Measurements from ENCODE around the gene SPAG16. TPM values are rescaled to one million over a fixed set of nuclear protein-coding genes. Genes with fewer than 3 reads are reported as not detected.

Gene SPAG16
- total RNA-seq, 4 donors from 2014 or later: 25.5 to 42.7 (median 27.8) TPM

DNA sequence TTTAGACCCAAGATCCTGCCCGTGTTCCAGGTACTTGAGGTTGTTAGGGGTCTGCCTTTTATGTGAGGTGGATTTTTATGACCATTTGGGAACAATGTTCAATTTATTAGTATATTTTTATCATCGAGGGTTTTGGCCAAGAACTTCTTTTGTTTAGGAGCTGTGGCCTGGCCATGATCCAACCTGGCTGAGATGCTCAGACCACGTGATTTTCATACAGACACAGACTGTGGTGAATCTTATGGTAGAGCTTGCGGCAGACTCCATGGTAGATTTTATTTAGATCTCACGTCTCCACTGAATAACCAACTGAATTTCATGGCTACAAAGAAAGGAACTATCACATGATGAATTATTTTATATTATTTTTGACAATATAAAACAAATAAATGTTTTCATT, 721.1 kb downstream of the SPAG16 start:
- DNase-seq (ENCODE audit: low spot score in 2 of 2): no peak
- TF ChIP-seq EP300 (IDR thresholded peaks at IDR 0.05) (no peak), POLR2A (IDR thresholded peaks at IDR 0.05) (no peak), CTCF (IDR thresholded peaks at IDR 0.05) (no peak)
- H3K36me3 ChIP-seq: no peaks in the 10 kb centered on the region
- H3K9me3 ChIP-seq: peaks cover 0 to 3% (median 0%) of the 10 kb centered on the region in 4 donors
- H3K4me1 ChIP-seq: no peaks in the 10 kb centered on the region
- no peaks in the 10 kb centered on the region for H3K27me3 ChIP-seq
- 50 to 54% methylated on average over 5 of the region's 5 CpGs for WGBS, 2 donors
- no peak overlapping the region for H3K27ac ChIP-seq
- no peak overlapping the region for H3K4me3 ChIP-seq

GRCh38 chr2:214006601-214007000, 722.3 kb downstream of the SPAG16 start:
- Histone ChIP-seq H3K36me3 (no peaks in the 10 kb centered on the region), H3K27ac (no peak overlapping the region), H3K4me1 (no peaks in the 10 kb centered on the region), H3K4me3 (no peak overlapping the region), H3K9me3 (peaks cover 0 to 3% (median 0%) of the 10 kb centered on the region in 4 donors), H3K27me3 (no peaks in the 10 kb centered on the region)
- no peak for DNase-seq (ENCODE audit: low spot score in 2 of 2)
- 58 to 71% methylated on average over 2 of the region's 2 CpGs for WGBS, 2 donors
- TF ChIP-seq POLR2A (IDR thresholded peaks at IDR 0.05): no peak
- TF ChIP-seq EP300 (IDR thresholded peaks at IDR 0.05): no peak
- no peak for TF ChIP-seq CTCF (IDR thresholded peaks at IDR 0.05)

GRCh38 chr2:214011676-214012075, 727.4 kb downstream of the SPAG16 start:
- DNase-seq (ENCODE audit: low spot score in 2 of 2): no peak
- H3K27me3 ChIP-seq: no peaks in the 10 kb centered on the region
- TF ChIP-seq CTCF (IDR thresholded peaks at IDR 0.05) (no peak), POLR2A (IDR thresholded peaks at IDR 0.05) (no peak), EP300 (IDR thresholded peaks at IDR 0.05) (no peak)
- peaks cover 0 to 3% (median 0%) of the 10 kb centered on the region in 4 donors for H3K9me3 ChIP-seq
- H3K27ac ChIP-seq: no peak overlapping the region
- no peaks in the 10 kb centered on the region for H3K36me3 ChIP-seq
- WGBS, 2 donors: 79 to 82% methylated on average over 3 of the region's 3 CpGs
- no peaks in the 10 kb centered on the region for H3K4me1 ChIP-seq
- no peak overlapping the region for H3K4me3 ChIP-seq

GRCh38 chr2:214014551-214015220, 730.4 kb downstream of the SPAG16 start:
- WGBS, 2 donors: 84 to 89% methylated on average over 7 of the region's 7 CpGs
- Histone ChIP-seq H3K4me3 (no peak overlapping the region), H3K27ac (no peak overlapping the region), H3K9me3 (no peaks in the 10 kb centered on the region), H3K27me3 (no peaks in the 10 kb centered on the region), H3K4me1 (peaks cover 0 to 9% (median 3%) of the 10 kb centered on the region in 4 donors), H3K36me3 (no peaks in the 10 kb centered on the region)
- no peak for DNase-seq (ENCODE audit: low spot score in 2 of 2)
- no peak for TF ChIP-seq POLR2A (IDR thresholded peaks at IDR 0.05)
- no peak for TF ChIP-seq CTCF (IDR thresholded peaks at IDR 0.05)
- no peak for TF ChIP-seq EP300 (IDR thresholded peaks at IDR 0.05)

GRCh38 chr2:214019229-214019972, 735.1 kb downstream of the SPAG16 start:
- Histone ChIP-seq H3K9me3 (no peaks in the 10 kb centered on the region), H3K27ac (peak overlapping the region in 1 of 4 donors; percentile 8), H3K4me1 (peaks cover 0 to 9% (median 3%) of the 10 kb centered on the region in 4 donors), H3K36me3 (no peaks in the 10 kb centered on the region), H3K4me3 (no peak overlapping the region), H3K27me3 (no peaks in the 10 kb centered on the region)
- DNase-seq (ENCODE audit: low spot score in 2 of 2): peak in 1 of 2 donors; percentile 39
- WGBS, 2 donors: 56 to 57% methylated on average over 3 of the region's 3 CpGs
- TF ChIP-seq POLR2A (IDR thresholded peaks at IDR 0.05): no peak
- no peak for TF ChIP-seq CTCF (IDR thresholded peaks at IDR 0.05)
- TF ChIP-seq EP300 (IDR thresholded peaks at IDR 0.05): no peak

Data from tibial nerve (tissue), 4 donors.